ENCODE data around the gene WWOX. TPM values are rescaled to one million over a fixed set of nuclear protein-coding genes. Genes with fewer than 3 reads are reported as not detected.

The WWOX gene
- total and polyA plus RNA-seq, 2 of the 13 experiments (the other 11 are each of a cell fraction or from before 2014, with no cell fraction given), result 9.1 to 37.4 TPM

DNA sequence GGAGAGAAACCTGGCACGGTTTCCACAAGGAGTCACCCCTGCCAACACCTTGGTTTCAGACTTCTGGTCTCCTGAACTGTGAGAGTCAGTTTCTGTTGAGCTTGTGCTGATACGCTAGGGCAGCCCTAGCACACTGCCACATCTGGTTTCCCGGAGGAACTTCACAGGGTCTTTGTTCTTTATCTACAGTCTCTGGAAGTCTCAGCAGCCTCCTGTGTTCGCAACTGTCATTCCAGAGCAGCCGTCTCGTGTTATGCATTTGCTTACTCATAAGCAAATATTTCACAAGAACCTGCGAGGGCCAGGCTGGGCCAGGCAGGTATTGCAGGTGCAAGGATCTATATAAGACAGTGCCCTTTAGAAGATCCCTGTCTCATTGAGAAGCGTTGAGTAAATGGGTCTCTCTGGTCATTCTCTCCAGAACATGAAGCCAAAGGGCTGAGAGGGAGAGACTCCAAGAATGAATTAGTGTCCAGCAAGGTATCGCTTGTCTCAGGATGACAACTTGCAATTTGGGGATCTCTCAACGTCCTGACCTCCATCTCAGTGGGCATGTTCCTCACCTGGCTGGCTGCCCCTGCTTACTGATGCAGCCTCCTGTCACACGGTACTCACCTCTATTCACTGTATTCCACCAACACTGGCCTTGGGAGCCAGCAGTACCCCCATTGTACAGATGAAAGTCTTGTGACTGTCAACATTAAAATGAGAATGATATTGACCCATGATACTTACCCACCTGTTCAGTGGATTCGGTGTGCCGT lies 141.2 kb downstream of the WWOX start (continued):
- TF ChIP-seq, protein P1, sequence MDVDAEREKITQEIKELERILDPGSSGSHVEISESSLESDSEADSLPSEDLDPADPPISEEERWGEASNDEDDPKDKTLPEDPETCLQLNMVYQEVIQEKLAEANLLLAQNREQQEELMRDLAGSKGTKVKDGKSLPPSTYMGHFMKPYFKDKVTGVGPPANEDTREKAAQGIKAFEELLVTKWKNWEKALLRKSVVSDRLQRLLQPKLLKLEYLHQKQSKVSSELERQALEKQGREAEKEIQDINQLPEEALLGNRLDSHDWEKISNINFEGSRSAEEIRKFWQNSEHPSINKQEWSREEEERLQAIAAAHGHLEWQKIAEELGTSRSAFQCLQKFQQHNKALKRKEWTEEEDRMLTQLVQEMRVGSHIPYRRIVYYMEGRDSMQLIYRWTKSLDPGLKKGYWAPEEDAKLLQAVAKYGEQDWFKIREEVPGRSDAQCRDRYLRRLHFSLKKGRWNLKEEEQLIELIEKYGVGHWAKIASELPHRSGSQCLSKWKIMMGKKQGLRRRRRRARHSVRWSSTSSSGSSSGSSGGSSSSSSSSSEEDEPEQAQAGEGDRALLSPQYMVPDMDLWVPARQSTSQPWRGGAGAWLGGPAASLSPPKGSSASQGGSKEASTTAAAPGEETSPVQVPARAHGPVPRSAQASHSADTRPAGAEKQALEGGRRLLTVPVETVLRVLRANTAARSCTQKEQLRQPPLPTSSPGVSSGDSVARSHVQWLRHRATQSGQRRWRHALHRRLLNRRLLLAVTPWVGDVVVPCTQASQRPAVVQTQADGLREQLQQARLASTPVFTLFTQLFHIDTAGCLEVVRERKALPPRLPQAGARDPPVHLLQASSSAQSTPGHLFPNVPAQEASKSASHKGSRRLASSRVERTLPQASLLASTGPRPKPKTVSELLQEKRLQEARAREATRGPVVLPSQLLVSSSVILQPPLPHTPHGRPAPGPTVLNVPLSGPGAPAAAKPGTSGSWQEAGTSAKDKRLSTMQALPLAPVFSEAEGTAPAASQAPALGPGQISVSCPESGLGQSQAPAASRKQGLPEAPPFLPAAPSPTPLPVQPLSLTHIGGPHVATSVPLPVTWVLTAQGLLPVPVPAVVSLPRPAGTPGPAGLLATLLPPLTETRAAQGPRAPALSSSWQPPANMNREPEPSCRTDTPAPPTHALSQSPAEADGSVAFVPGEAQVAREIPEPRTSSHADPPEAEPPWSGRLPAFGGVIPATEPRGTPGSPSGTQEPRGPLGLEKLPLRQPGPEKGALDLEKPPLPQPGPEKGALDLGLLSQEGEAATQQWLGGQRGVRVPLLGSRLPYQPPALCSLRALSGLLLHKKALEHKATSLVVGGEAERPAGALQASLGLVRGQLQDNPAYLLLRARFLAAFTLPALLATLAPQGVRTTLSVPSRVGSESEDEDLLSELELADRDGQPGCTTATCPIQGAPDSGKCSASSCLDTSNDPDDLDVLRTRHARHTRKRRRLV (CRISPR knock-in tag; IDR thresholded peaks at IDR 0.05), result no peak
- TF ChIP-seq, protein P2, sequence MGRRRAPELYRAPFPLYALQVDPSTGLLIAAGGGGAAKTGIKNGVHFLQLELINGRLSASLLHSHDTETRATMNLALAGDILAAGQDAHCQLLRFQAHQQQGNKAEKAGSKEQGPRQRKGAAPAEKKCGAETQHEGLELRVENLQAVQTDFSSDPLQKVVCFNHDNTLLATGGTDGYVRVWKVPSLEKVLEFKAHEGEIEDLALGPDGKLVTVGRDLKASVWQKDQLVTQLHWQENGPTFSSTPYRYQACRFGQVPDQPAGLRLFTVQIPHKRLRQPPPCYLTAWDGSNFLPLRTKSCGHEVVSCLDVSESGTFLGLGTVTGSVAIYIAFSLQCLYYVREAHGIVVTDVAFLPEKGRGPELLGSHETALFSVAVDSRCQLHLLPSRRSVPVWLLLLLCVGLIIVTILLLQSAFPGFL (CRISPR knock-in tag; IDR thresholded peaks at IDR 0.05), result no peak
- TF ChIP-seq, protein P3, sequence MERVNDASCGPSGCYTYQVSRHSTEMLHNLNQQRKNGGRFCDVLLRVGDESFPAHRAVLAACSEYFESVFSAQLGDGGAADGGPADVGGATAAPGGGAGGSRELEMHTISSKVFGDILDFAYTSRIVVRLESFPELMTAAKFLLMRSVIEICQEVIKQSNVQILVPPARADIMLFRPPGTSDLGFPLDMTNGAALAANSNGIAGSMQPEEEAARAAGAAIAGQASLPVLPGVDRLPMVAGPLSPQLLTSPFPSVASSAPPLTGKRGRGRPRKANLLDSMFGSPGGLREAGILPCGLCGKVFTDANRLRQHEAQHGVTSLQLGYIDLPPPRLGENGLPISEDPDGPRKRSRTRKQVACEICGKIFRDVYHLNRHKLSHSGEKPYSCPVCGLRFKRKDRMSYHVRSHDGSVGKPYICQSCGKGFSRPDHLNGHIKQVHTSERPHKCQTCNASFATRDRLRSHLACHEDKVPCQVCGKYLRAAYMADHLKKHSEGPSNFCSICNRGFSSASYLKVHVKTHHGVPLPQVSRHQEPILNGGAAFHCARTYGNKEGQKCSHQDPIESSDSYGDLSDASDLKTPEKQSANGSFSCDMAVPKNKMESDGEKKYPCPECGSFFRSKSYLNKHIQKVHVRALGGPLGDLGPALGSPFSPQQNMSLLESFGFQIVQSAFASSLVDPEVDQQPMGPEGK (CRISPR knock-in tag; IDR thresholded peaks at IDR 0.05), result 0 out of 2 replicates have a peak, but pooled peaks have one; percentile 11
- TF ChIP-seq JUND (CRISPR knock-in tag; IDR thresholded peaks at IDR 0.05) (peak; percentile 49; the same call in 1 of the 2 replicates), YEATS2 (CRISPR knock-in tag; IDR thresholded peaks at IDR 0.05; ENCODE audit: borderline replicate concordance) (no peak), MXI1 (IDR thresholded peaks at IDR 0.05; ENCODE audit: borderline replicate concordance, low read depth, low read length) (peak; percentile 40; the same call in 1 of the 3 replicates), ZNF224 (CRISPR knock-in tag; IDR thresholded peaks at IDR 0.05) (0 out of 2 replicates have a peak, but pooled peaks have one; percentile 62), NFIC (IDR thresholded peaks at IDR 0.05; ENCODE audit: low read length) (no peak), ZFP62 (CRISPR knock-in tag; IDR thresholded peaks at IDR 0.05) (no peak)
- TF ChIP-seq, protein P4, sequence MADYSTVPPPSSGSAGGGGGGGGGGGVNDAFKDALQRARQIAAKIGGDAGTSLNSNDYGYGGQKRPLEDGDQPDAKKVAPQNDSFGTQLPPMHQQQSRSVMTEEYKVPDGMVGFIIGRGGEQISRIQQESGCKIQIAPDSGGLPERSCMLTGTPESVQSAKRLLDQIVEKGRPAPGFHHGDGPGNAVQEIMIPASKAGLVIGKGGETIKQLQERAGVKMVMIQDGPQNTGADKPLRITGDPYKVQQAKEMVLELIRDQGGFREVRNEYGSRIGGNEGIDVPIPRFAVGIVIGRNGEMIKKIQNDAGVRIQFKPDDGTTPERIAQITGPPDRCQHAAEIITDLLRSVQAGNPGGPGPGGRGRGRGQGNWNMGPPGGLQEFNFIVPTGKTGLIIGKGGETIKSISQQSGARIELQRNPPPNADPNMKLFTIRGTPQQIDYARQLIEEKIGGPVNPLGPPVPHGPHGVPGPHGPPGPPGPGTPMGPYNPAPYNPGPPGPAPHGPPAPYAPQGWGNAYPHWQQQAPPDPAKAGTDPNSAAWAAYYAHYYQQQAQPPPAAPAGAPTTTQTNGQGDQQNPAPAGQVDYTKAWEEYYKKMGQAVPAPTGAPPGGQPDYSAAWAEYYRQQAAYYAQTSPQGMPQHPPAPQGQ (CRISPR knock-in tag; IDR thresholded peaks at IDR 0.05; ENCODE audit: borderline replicate concordance), result no peak
- TF ChIP-seq, protein P5, sequence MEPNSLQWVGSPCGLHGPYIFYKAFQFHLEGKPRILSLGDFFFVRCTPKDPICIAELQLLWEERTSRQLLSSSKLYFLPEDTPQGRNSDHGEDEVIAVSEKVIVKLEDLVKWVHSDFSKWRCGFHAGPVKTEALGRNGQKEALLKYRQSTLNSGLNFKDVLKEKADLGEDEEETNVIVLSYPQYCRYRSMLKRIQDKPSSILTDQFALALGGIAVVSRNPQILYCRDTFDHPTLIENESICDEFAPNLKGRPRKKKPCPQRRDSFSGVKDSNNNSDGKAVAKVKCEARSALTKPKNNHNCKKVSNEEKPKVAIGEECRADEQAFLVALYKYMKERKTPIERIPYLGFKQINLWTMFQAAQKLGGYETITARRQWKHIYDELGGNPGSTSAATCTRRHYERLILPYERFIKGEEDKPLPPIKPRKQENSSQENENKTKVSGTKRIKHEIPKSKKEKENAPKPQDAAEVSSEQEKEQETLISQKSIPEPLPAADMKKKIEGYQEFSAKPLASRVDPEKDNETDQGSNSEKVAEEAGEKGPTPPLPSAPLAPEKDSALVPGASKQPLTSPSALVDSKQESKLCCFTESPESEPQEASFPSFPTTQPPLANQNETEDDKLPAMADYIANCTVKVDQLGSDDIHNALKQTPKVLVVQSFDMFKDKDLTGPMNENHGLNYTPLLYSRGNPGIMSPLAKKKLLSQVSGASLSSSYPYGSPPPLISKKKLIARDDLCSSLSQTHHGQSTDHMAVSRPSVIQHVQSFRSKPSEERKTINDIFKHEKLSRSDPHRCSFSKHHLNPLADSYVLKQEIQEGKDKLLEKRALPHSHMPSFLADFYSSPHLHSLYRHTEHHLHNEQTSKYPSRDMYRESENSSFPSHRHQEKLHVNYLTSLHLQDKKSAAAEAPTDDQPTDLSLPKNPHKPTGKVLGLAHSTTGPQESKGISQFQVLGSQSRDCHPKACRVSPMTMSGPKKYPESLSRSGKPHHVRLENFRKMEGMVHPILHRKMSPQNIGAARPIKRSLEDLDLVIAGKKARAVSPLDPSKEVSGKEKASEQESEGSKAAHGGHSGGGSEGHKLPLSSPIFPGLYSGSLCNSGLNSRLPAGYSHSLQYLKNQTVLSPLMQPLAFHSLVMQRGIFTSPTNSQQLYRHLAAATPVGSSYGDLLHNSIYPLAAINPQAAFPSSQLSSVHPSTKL (CRISPR knock-in tag; IDR thresholded peaks at IDR 0.05), result peak; percentile 89
- TF ChIP-seq, protein P6, sequence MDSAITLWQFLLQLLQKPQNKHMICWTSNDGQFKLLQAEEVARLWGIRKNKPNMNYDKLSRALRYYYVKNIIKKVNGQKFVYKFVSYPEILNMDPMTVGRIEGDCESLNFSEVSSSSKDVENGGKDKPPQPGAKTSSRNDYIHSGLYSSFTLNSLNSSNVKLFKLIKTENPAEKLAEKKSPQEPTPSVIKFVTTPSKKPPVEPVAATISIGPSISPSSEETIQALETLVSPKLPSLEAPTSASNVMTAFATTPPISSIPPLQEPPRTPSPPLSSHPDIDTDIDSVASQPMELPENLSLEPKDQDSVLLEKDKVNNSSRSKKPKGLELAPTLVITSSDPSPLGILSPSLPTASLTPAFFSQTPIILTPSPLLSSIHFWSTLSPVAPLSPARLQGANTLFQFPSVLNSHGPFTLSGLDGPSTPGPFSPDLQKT (CRISPR knock-in tag; IDR thresholded peaks at IDR 0.05; ENCODE audit: borderline replicate concordance), result no peak
